Dendritic cell treated with granulocyte-macrophage colony-stimulating factor and Interleukin-4, amounts not matched to agents 40 ng/mL and 50 ng/mL, for 4 days (primary cell): ENCODE results near the gene GSTA3.
A peak's percentile ranks its signal among the peaks of the same experiment; 100 is the strongest.
"Not testable (repeated sequence)": the region's sequence is repeated elsewhere in the genome, so short reads cannot be mapped to it uniquely, and the experiment has no call there.

Experiments used
- H3K27ac Mint-ChIP-seq: one replicate; pipeline ENCODE4 v1.8.0; 2022; ENCODE audit warnings: mild to moderate bottlenecking, mixed read lengths
- H3K27me3 Mint-ChIP-seq: one replicate; pipeline ENCODE4 v1.8.0; 2022; ENCODE audit warnings: mild to moderate bottlenecking, mixed read lengths
- H3K36me3 Mint-ChIP-seq: one replicate; pipeline ENCODE4 v1.8.0; 2022; ENCODE audit warnings: low read depth, mixed read lengths
- H3K4me1 Mint-ChIP-seq: one replicate; pipeline ENCODE4 v1.8.0; 2022; ENCODE audit warnings: low read depth, mixed read lengths
- H3K4me3 Mint-ChIP-seq: one replicate; pipeline ENCODE4 v1.8.0; 2022; ENCODE audit warnings: mild to moderate bottlenecking, moderate library complexity, mixed read lengths
- H3K9me3 Mint-ChIP-seq: one replicate; pipeline ENCODE4 v1.8.0; 2022; ENCODE audit warnings: mixed read lengths
- intact Hi-C: fragments of 100-400 bp; cut with micrococcal nuclease; formaldehyde crosslinking; loops from one replicate; pipeline ENCODE4 v1.15.0; 2022

GSTA3 gene

GRCh38 chr6:52893803-52894202, 15.7 kb downstream of the GSTA3 start:
- Mint-ChIP-seq H3K36me3 (no peaks in the 10 kb centered on the region), H3K27ac (no peak overlapping the region)

GRCh38 chr6:52893221-52893620, 16.3 kb downstream of the GSTA3 start:
- Mint-ChIP-seq H3K4me1 (no peaks in the 10 kb centered on the region), H3K27ac (no peak overlapping the region), H3K9me3 (peaks cover 15% of the 10 kb centered on the region), H3K36me3 (no peaks in the 10 kb centered on the region), H3K4me3 (no peak overlapping the region), H3K27me3 (no peaks in the 10 kb centered on the region)
- intact Hi-C loops = no loop called here

More at GRCh38 chr6:52893803-52894202, 15.7 kb downstream of the GSTA3 start:
- intact Hi-C loops = no loop called here
- Mint-ChIP-seq H3K9me3 (peaks cover 19% of the 10 kb centered on the region), H3K27me3 (no peaks in the 10 kb centered on the region), H3K4me1 (no peaks in the 10 kb centered on the region), H3K4me3 (no peak overlapping the region)

GRCh38 chr6:52890018-52890417, 19.5 kb downstream of the GSTA3 start:
- Mint-ChIP-seq H3K4me3 (no peak overlapping the region), H3K36me3 (no peaks in the 10 kb centered on the region), H3K27ac (no peak overlapping the region), H3K27me3 (no peaks in the 10 kb centered on the region), H3K9me3 (no peaks in the 10 kb centered on the region), H3K4me1 (no peaks in the 10 kb centered on the region)
- intact Hi-C loops = no loop called here

- Mint-ChIP-seq H3K4me1 (no peaks in the 10 kb centered on the region), H3K4me3 (no peak overlapping the region), H3K27me3 (no peaks in the 10 kb centered on the region), H3K27ac (no peak overlapping the region), H3K36me3 (no peaks in the 10 kb centered on the region), H3K9me3 (no peaks in the 10 kb centered on the region)
- intact Hi-C loops = loop anchor here (10.0 kb wide), 1 partner anchor 87 kb away; no protein-coding TSS in a partner anchor
Measured at GRCh38 chr6:52887910-52888524, 21.5 kb downstream of the GSTA3 start.

GRCh38 chr6:52881996-52882841, 27.3 kb downstream of the GSTA3 start:
- intact Hi-C loops = loop anchor here (1.0 to 10.0 kb wide), 2 partner anchors 93 to 183 kb away; partner anchors contain the start of gene FBXO9
- peak overlapping the region; percentile 65 for H3K27ac Mint-ChIP-seq

GRCh38 chr6:52881662-52881995, 27.9 kb downstream of the GSTA3 start:
- H3K27me3 Mint-ChIP-seq = no peaks in the 10 kb centered on the region
- H3K27ac Mint-ChIP-seq = peak overlapping the region; percentile 65
- H3K4me1 Mint-ChIP-seq = no peaks in the 10 kb centered on the region
- no peaks in the 10 kb centered on the region for H3K9me3 Mint-ChIP-seq
- H3K36me3 Mint-ChIP-seq = no peaks in the 10 kb centered on the region
- intact Hi-C loops = loop anchor here (10.0 kb wide), 1 partner anchor 93 kb away; no protein-coding TSS in a partner anchor
- peak overlapping the region; percentile 73 for H3K4me3 Mint-ChIP-seq

More at GRCh38 chr6:52881996-52882841, 27.3 kb downstream of the GSTA3 start:
- no peaks in the 10 kb centered on the region for H3K36me3 Mint-ChIP-seq
- H3K4me3 Mint-ChIP-seq = peak overlapping the region; percentile 73
- H3K9me3 Mint-ChIP-seq = no peaks in the 10 kb centered on the region
- H3K27me3 Mint-ChIP-seq = no peaks in the 10 kb centered on the region
- no peaks in the 10 kb centered on the region for H3K4me1 Mint-ChIP-seq

GRCh38 chr6:52877786-52878185, 31.7 kb downstream of the GSTA3 start:
- intact Hi-C loops = no loop called here
- H3K27ac Mint-ChIP-seq = no peak overlapping the region

GRCh38 chr6:52877168-52877567, 32.3 kb downstream of the GSTA3 start:
- Mint-ChIP-seq H3K27ac (no peak overlapping the region), H3K4me1 (no peaks in the 10 kb centered on the region), H3K9me3 (no peaks in the 10 kb centered on the region), H3K27me3 (no peaks in the 10 kb centered on the region), H3K4me3 (no peak overlapping the region), H3K36me3 (no peaks in the 10 kb centered on the region)
- intact Hi-C loops = no loop called here

More at GRCh38 chr6:52877786-52878185, 31.7 kb downstream of the GSTA3 start:
- Mint-ChIP-seq H3K4me3 (no peak overlapping the region), H3K4me1 (no peaks in the 10 kb centered on the region), H3K9me3 (no peaks in the 10 kb centered on the region), H3K36me3 (no peaks in the 10 kb centered on the region), H3K27me3 (no peaks in the 10 kb centered on the region)

- intact Hi-C loops = no loop called here
- H3K27ac Mint-ChIP-seq = no peak overlapping the region
- H3K9me3 Mint-ChIP-seq = no peaks in the 10 kb centered on the region
Measured at GRCh38 chr6:52876056-52876787, 33.3 kb downstream of the GSTA3 start.

GRCh38 chr6:52872031-52872430, 37.5 kb downstream of the GSTA3 start:
- no peaks in the 10 kb centered on the region for H3K4me1 Mint-ChIP-seq
- H3K27ac Mint-ChIP-seq = no peak overlapping the region
- no peak overlapping the region for H3K4me3 Mint-ChIP-seq
- intact Hi-C loops = no loop called here
- H3K36me3 Mint-ChIP-seq = no peaks in the 10 kb centered on the region
- no peaks in the 10 kb centered on the region for H3K9me3 Mint-ChIP-seq
- H3K27me3 Mint-ChIP-seq = peaks cover 2% of the 10 kb centered on the region

More at GRCh38 chr6:52876056-52876787, 33.3 kb downstream of the GSTA3 start:
- Mint-ChIP-seq H3K4me1 (no peaks in the 10 kb centered on the region), H3K4me3 (no peak overlapping the region), H3K27me3 (no peaks in the 10 kb centered on the region), H3K36me3 (no peaks in the 10 kb centered on the region)

- Mint-ChIP-seq H3K4me3 (no peak overlapping the region), H3K27me3 (peaks cover 2% of the 10 kb centered on the region), H3K36me3 (no peaks in the 10 kb centered on the region), H3K27ac (no peak overlapping the region), H3K9me3 (no peaks in the 10 kb centered on the region), H3K4me1 (no peaks in the 10 kb centered on the region)
- intact Hi-C loops = no loop called here
Measured at GRCh38 chr6:52871621-52872020, 37.9 kb downstream of the GSTA3 start.

- H3K27ac Mint-ChIP-seq = not testable (repeated sequence)
Measured at GRCh38 chr6:52870335-52871091, 39.0 kb downstream of the GSTA3 start.

GRCh38 chr6:52868899-52869298, 40.6 kb downstream of the GSTA3 start:
- H3K9me3 Mint-ChIP-seq, H3K4me3 Mint-ChIP-seq, H3K4me1 Mint-ChIP-seq, H3K36me3 Mint-ChIP-seq, H3K27me3 Mint-ChIP-seq, intact Hi-C loops, H3K27ac Mint-ChIP-seq: not testable (repeated sequence)

More at GRCh38 chr6:52870335-52871091, 39.0 kb downstream of the GSTA3 start:
- H3K9me3 Mint-ChIP-seq, H3K27me3 Mint-ChIP-seq, H3K4me1 Mint-ChIP-seq, H3K4me3 Mint-ChIP-seq, intact Hi-C loops, H3K36me3 Mint-ChIP-seq: not testable (repeated sequence)
